ENCODE measurements around the gene SULT4A1.

Gene SULT4A1

GRCh38 chr22:43835736-43836135 is 26.6 kb downstream of the SULT4A1 start:
- no peak for ATAC-seq
- no peak for TF ChIP-seq ZC3H10 (CRISPR knock-in tag; IDR thresholded peaks at IDR 0.05)
- TF ChIP-seq ZFP30 (CRISPR knock-in tag; IDR thresholded peaks at IDR 0.05): no peak
- no peak for TF ChIP-seq CSDC2 (CRISPR knock-in tag; IDR thresholded peaks at IDR 0.05)
- TF ChIP-seq ZNF70 (CRISPR knock-in tag; IDR thresholded peaks at IDR 0.05): no peak
- no peak for TF ChIP-seq ZFP3 (CRISPR knock-in tag; IDR thresholded peaks at IDR 0.05)
- TF ChIP-seq POU6F1 (CRISPR knock-in tag; IDR thresholded peaks at IDR 0.05; ENCODE audit: borderline replicate concordance, low read depth): no peak
- no peak for TF ChIP-seq BACH2 (CRISPR knock-in tag; IDR thresholded peaks at IDR 0.05; ENCODE audit: borderline replicate concordance)
- TF ChIP-seq CSRNP3 (CRISPR knock-in tag; IDR thresholded peaks at IDR 0.05): no peak
- TF ChIP-seq ZNF8 (CRISPR knock-in tag; IDR thresholded peaks at IDR 0.05): no peak
- no peak for TF ChIP-seq TOX (CRISPR knock-in tag; IDR thresholded peaks at IDR 0.05; ENCODE audit: borderline replicate concordance)
- TF ChIP-seq ARNTL (CRISPR knock-in tag; IDR thresholded peaks at IDR 0.05; ENCODE audit: borderline replicate concordance, low read depth): no peak
- no peak for TF ChIP-seq ISL1 (CRISPR knock-in tag; IDR thresholded peaks at IDR 0.05)
- no peak for TF ChIP-seq GLIS3 (CRISPR knock-in tag; IDR thresholded peaks at IDR 0.05)
- no peak for TF ChIP-seq PPARA (CRISPR knock-in tag; IDR thresholded peaks at IDR 0.05; ENCODE audit: borderline replicate concordance)

GRCh38 chr22:43835166-43835565 is 27.1 kb downstream of the SULT4A1 start:
- TF ChIP-seq TSHZ2 (CRISPR knock-in tag; IDR thresholded peaks at IDR 0.05): no peak
- TF ChIP-seq ESRRG (CRISPR knock-in tag; IDR thresholded peaks at IDR 0.05): no peak
- TF ChIP-seq POU6F1 (CRISPR knock-in tag; IDR thresholded peaks at IDR 0.05; ENCODE audit: borderline replicate concordance, low read depth): no peak
- TF ChIP-seq CSDC2 (CRISPR knock-in tag; IDR thresholded peaks at IDR 0.05): no peak
- no peak for ATAC-seq

- TF ChIP-seq CREB5 (CRISPR knock-in tag; IDR thresholded peaks at IDR 0.05; ENCODE audit: low read depth) (no peak), ESRRG (CRISPR knock-in tag; IDR thresholded peaks at IDR 0.05) (no peak), CSRNP3 (CRISPR knock-in tag; IDR thresholded peaks at IDR 0.05) (no peak), TSHZ2 (CRISPR knock-in tag; IDR thresholded peaks at IDR 0.05) (no peak), ZC3H10 (CRISPR knock-in tag; IDR thresholded peaks at IDR 0.05) (no peak), CSDC2 (CRISPR knock-in tag; IDR thresholded peaks at IDR 0.05) (no peak), TCF4 (CRISPR knock-in tag; IDR thresholded peaks at IDR 0.05; ENCODE audit: borderline replicate concordance) (no peak), PPARA (CRISPR knock-in tag; IDR thresholded peaks at IDR 0.05; ENCODE audit: borderline replicate concordance) (no peak), PATZ1 (CRISPR knock-in tag; IDR thresholded peaks at IDR 0.05; ENCODE audit: borderline replicate concordance) (no peak)
- no peak for ATAC-seq
Observed at GRCh38 chr22:43833286-43834240, 28.8 kb downstream of the SULT4A1 start.
